GM19372 (cell line): ENCODE results near the gene TTC33.
"Not testable (repeated sequence)": the region's sequence is repeated elsewhere in the genome, so short reads cannot be mapped to it uniquely, and the experiment has no call there.

Source experiments
- ATAC-seq: cut with Tn5 transposase; IDR thresholded peaks from one replicate; pipeline ENCODE4 v1.9.1; 2021; ENCODE audit warnings: mild to moderate bottlenecking, low read depth, moderate library complexity; ENCODE audit not compliant: unreplicated experiment

Gene TTC33

GRCh38 chr5:40578501-40579451 lies 177.0 kb downstream of the TTC33 start:
- ATAC-seq = peak; percentile 91

GRCh38 chr5:40577718-40578117 lies 178.0 kb downstream of the TTC33 start:
- no peak for ATAC-seq

- no peak for ATAC-seq
Measured at GRCh38 chr5:40575921-40576320, 179.8 kb downstream of the TTC33 start.

- ATAC-seq = no peak
Measured at GRCh38 chr5:40575411-40575810, 180.3 kb downstream of the TTC33 start.

GRCh38 chr5:40572937-40573336 lies 182.8 kb downstream of the TTC33 start:
- ATAC-seq = no peak

GRCh38 chr5:40572391-40572790 lies 183.4 kb downstream of the TTC33 start:
- ATAC-seq = no peak

GRCh38 chr5:40571729-40572128 lies 184.0 kb downstream of the TTC33 start:
- ATAC-seq = no peak

GRCh38 chr5:40570408-40571129 lies 185.2 kb downstream of the TTC33 start:
- ATAC-seq = peak; percentile 87

- peak; percentile 51 for ATAC-seq
Measured at GRCh38 chr5:40569546-40570270, 186.1 kb downstream of the TTC33 start.

GRCh38 chr5:40568548-40568947 lies 187.2 kb downstream of the TTC33 start:
- no peak for ATAC-seq

GRCh38 chr5:40563173-40563572 lies 192.6 kb downstream of the TTC33 start:
- ATAC-seq = not testable (repeated sequence)

- ATAC-seq = no peak
Measured at GRCh38 chr5:40560474-40561110, 195.2 kb downstream of the TTC33 start.

GRCh38 chr5:40559306-40559705 lies 196.5 kb downstream of the TTC33 start:
- no peak for ATAC-seq

GRCh38 chr5:40557501-40557900 lies 198.3 kb downstream of the TTC33 start:
- ATAC-seq = no peak

- ATAC-seq = no peak
Measured at GRCh38 chr5:40556811-40557210, 198.9 kb downstream of the TTC33 start.

- ATAC-seq = no peak
Measured at GRCh38 chr5:40555886-40556285, 199.9 kb downstream of the TTC33 start.

- ATAC-seq = no peak
Measured at GRCh38 chr5:40554813-40555212, 200.9 kb downstream of the TTC33 start.

- ATAC-seq = no peak
Measured at GRCh38 chr5:40554054-40554453, 201.7 kb downstream of the TTC33 start.

- ATAC-seq = no peak
Measured at GRCh38 chr5:40552981-40553380, 202.8 kb downstream of the TTC33 start.
